Heart left ventricle (tissue), 16 donors: ENCODE data around the gene SLC6A9. TPM values are rescaled to one million over a fixed set of nuclear protein-coding genes. Genes with fewer than 3 reads are reported as not detected.

Source experiments
- ATAC-seq, 4 donors: fragments of 200-7000 bp; cut with Tn5 transposase; one replicate each; pipeline ENCODE4 v1.9.1; 2020 to 2022; ENCODE audit warnings: moderate library complexity in 4 of 4, mild to moderate bottlenecking in 3 of 4, moderate number of reproducible peaks in 1 of 4
- DNase-seq, 5 donors: peaks; one replicate each; pipeline ENCODE4 v3.0.0-alpha.2; 2020
- H3K27ac ChIP-seq, 12 donors: fragments of 200-600 bp; sonication (generic) in 4 of 12; one replicate each; pipeline versions ENCODE4 v1.5.0 to v1.8.0; 2016 to 2022; ENCODE audit warnings: mild to moderate bottlenecking in 2 of 12
- H3K27me3 ChIP-seq, 9 donors: fragments of 200-600 bp; sonication (generic) in 2 of 9; one replicate each; pipeline versions ENCODE4 v1.5.1 to v1.8.0; 2016 to 2022; ENCODE audit warnings: mild to moderate bottlenecking in 3 of 9
- H3K36me3 ChIP-seq, 9 donors: fragments of 200-600 bp; sonication (generic) in 2 of 9; one replicate each; pipeline versions ENCODE4 v1.5.0 to v1.8.0; 2018 to 2022; ENCODE audit warnings: mild to moderate bottlenecking in 2 of 9
- H3K4me1 ChIP-seq, 12 donors: fragments of 200-600 bp; sonication (generic) in 4 of 12; one replicate each; pipeline versions ENCODE4 v1.5.0 to v1.8.0; 2016 to 2022; ENCODE audit warnings: mild to moderate bottlenecking in 3 of 12
- H3K4me3 ChIP-seq, 12 donors: fragments of 200-600 bp; sonication (generic) in 4 of 12; one replicate each; pipeline versions ENCODE4 v1.5.0 to v1.8.0; 2017 to 2022; ENCODE audit warnings: mild to moderate bottlenecking in 9 of 12, moderate library complexity in 4 of 12
- H3K9me3 ChIP-seq, 12 donors: fragments of 200-600 bp; sonication (generic) in 4 of 12; one replicate each; pipeline versions ENCODE4 v1.5.0 to v1.8.0; 2016 to 2022; ENCODE audit warnings: mild to moderate bottlenecking in 1 of 12
- CTCF ChIP-seq, 12 donors: fragments of 200-600 bp; sonication (generic) in 4 of 12; IDR thresholded peaks; one replicate each; pipeline versions ENCODE4 v1.5.0 to v1.8.0; 2018 to 2022; ENCODE audit warnings: antibody characterized with exemption in 12 of 12, mild to moderate bottlenecking in 5 of 12
- POLR2A ChIP-seq, 2 donors: fragments of 450-650 bp; IDR thresholded peaks; one replicate each; pipeline ENCODE4 v1.6.1; 2017; ENCODE audit warnings: antibody characterized with exemption in 2 of 2, mild to moderate bottlenecking in 2 of 2, moderate library complexity in 2 of 2
- WGBS, 4 donors: extraction: QIAGEN DNeasy Blood & Tissue Kit in 2 of 4; methylation state at CpG; one replicate each; pipeline versions ENCODE4 v1.1.5 to v1.1.7; 2013 to 2018; 5-methylcytosine and 5-hydroxymethylcytosine counted together
- intact Hi-C, 10 donors: fragments of 100-400 bp; cut with DNase I; formaldehyde crosslinking; loops; one replicate each; pipeline versions ENCODE4 v1.11.1 to v1.14.2; 2022
- polyA plus RNA-seq, 2 donors: library from polyadenylated mRNA; stranded (reverse); fragments of 200-250 nt; gene quantifications; one replicate each; pipeline ENCODE4 v1.2.3, GENCODE V29; 2013
- total RNA-seq, 9 donors: library from RNA; depleted of rRNA in 2 of 9; stranded (reverse); fragments of >200 nt in 2 of 9; fragmentation: NEBNext Ultra II Directional in 3 of 9; extraction: Animal tissue kit (Norgen Biotek cat#: 25700) in 3 of 9; gene quantifications; one replicate each; pipeline versions ENCODE4 v1.1.0 to v1.2.4, GENCODE V29; 2016 to 2023
- donor health status: ischemic (EF 13 %, LVEDD 7.1; RV severe dilation, severe dysfunction).
- donor health status: healthy with polysubstance abuse.
- donor health status: DM: no; HTN: yes; CAD: no.
- donor health status: DM: no; HTN: no; CAD: no.
- donor health status: ischemic (EF 25% LVEDD 6.9; RV normal size, moderate dysfunction).
- donor health status: ischemic (EF 25% LVEDD 5.7; RV mildly dilated, moderate dysfunction).
- donor health status: healthy.
- donor health status: DM: yes; HTN: yes; CAD: no.
- donor health status: ischemic (EF 35%, LVEDD 5.7; RV mildly dilated, moderate dysfunction).
- donor health status: nonischemic (EF 11% LVEDD 7.7; RV severe dilation, severe dysfunction).
- donor health status: DM: yes; HTN: yes; CAD: no.
- donor health status: PGD.
- donor health status: ischemic (EF 29% LVEDD 5.4; RV normal size, mild dysfunction).
- donor health status: nonischemic (EF 23%, LVEDD 6.1; RV moderate dilation, normal function).

SLC6A9 gene
- total and polyA plus RNA-seq, 11 donors: 0.61 to 2.4 (median 1.1) TPM

GRCh38 chr1:44059664-44060355 is 28.5 kb upstream of the SLC6A9 start:
- ATAC-seq (peak in 1 of 4 donors; percentile 21), DNase-seq (no peak)
- Histone ChIP-seq H3K27ac (no peak overlapping the region), H3K4me3 (no peak overlapping the region), H3K9me3 (no peaks in the 10 kb centered on the region), H3K4me1 (peaks cover 0 to 7% (median 0%) of the 10 kb centered on the region in 12 donors), H3K36me3 (no peaks in the 10 kb centered on the region), H3K27me3 (no peaks in the 10 kb centered on the region)
- intact Hi-C loops: loop anchor here in 2 of 10 donors (10.0 kb wide), 1 partner anchor 535 kb away; no protein-coding TSS in a partner anchor
- no peak for TF ChIP-seq POLR2A (IDR thresholded peaks at IDR 0.05)
- TF ChIP-seq CTCF (IDR thresholded peaks at IDR 0.05): no peak
- 64 to 76% (median 73%) methylated on average over 5 of the region's 5 CpGs for WGBS, 4 donors

- intact Hi-C loops: loop anchor here in 2 of 10 donors (10.0 kb wide), 1 partner anchor 534 kb away; no protein-coding TSS in a partner anchor
- no peak for ATAC-seq
- no peaks in the 10 kb centered on the region for H3K27me3 ChIP-seq
- H3K27ac ChIP-seq: no peak overlapping the region
- H3K36me3 ChIP-seq: no peaks in the 10 kb centered on the region
- peaks cover 0 to 7% (median 0%) of the 10 kb centered on the region in 12 donors for H3K4me1 ChIP-seq
- no peak overlapping the region for H3K4me3 ChIP-seq
- WGBS, 4 donors: 86 to 100% (median 93%) methylated on average over 1 of the region's 1 CpG
- no peak for DNase-seq
- no peaks in the 10 kb centered on the region for H3K9me3 ChIP-seq
- TF ChIP-seq CTCF (IDR thresholded peaks at IDR 0.05) (no peak), POLR2A (IDR thresholded peaks at IDR 0.05) (no peak)
These were observed 27.9 kb upstream of the SLC6A9 start for GRCh38 chr1:44059212-44059611.

- no peak for ATAC-seq
- no peak overlapping the region for H3K27ac ChIP-seq
- no peaks in the 10 kb centered on the region for H3K9me3 ChIP-seq
- no peaks in the 10 kb centered on the region for H3K36me3 ChIP-seq
- intact Hi-C loops: loop anchor here in 2 of 10 donors (10.0 kb wide), 1 partner anchor 532 kb away; no protein-coding TSS in a partner anchor
- peaks cover 0 to 7% (median 0%) of the 10 kb centered on the region in 12 donors for H3K4me1 ChIP-seq
- WGBS, 4 donors: 55 to 85% (median 66%) methylated on average over 1 of the region's 1 CpG
- no peak for DNase-seq
- no peaks in the 10 kb centered on the region for H3K27me3 ChIP-seq
- TF ChIP-seq POLR2A (IDR thresholded peaks at IDR 0.05): no peak
- TF ChIP-seq CTCF (IDR thresholded peaks at IDR 0.05): no peak
- H3K4me3 ChIP-seq: no peak overlapping the region
These were observed 26.0 kb upstream of the SLC6A9 start for GRCh38 chr1:44057293-44057692.

- intact Hi-C loops: loop anchor here in 2 of 10 donors (10.0 kb wide), 1 partner anchor 529 kb away; no protein-coding TSS in a partner anchor
These were observed 22.1 kb upstream of the SLC6A9 start for GRCh38 chr1:44053394-44053793.

More at GRCh38 chr1:44053394-44053793, 22.1 kb upstream of the SLC6A9 start:
- no peak overlapping the region for H3K27ac ChIP-seq
- H3K36me3 ChIP-seq: no peaks in the 10 kb centered on the region
- H3K4me1 ChIP-seq: peaks cover 0 to 21% (median 0%) of the 10 kb centered on the region in 12 donors
- DNase-seq (no peak), ATAC-seq (peak in 2 of 4 donors; percentile 56 to 58)
- TF ChIP-seq POLR2A (IDR thresholded peaks at IDR 0.05) (no peak), CTCF (IDR thresholded peaks at IDR 0.05) (no peak)
- no peaks in the 10 kb centered on the region for H3K27me3 ChIP-seq
- no peaks in the 10 kb centered on the region for H3K9me3 ChIP-seq
- WGBS, 4 donors: 57 to 79% (median 69%) methylated on average over 2 of the region's 2 CpGs
- H3K4me3 ChIP-seq: no peak overlapping the region
